ENCODE results near the gene SAG. TPM values are rescaled to one million over a fixed set of nuclear protein-coding genes. Genes with fewer than 3 reads are reported as not detected.

SAG gene
- total and polyA plus RNA-seq, 2 experiments from 2014 or later: 0.47 TPM; not detected in 1

- no peak overlapping the region for H2AFZ ChIP-seq
- no peaks in the 10 kb centered on the region for H4K20me1 ChIP-seq (ENCODE audit: insufficient read depth, poor library complexity, severe bottlenecking)
- no peaks in the 10 kb centered on the region for H3K4me1 ChIP-seq (ENCODE audit: insufficient read depth)
- no peaks in the 10 kb centered on the region for H3K9me3 ChIP-seq (ENCODE audit: low read depth)
- H3K27me3 ChIP-seq: no peaks in the 10 kb centered on the region
- H3K4me2 ChIP-seq: no peak overlapping the region
- TF ChIP-seq EZH2 (IDR thresholded peaks at IDR 0.05; ENCODE audit: borderline replicate concordance) (no peak), EZH2phosphoT487 (IDR thresholded peaks at IDR 0.05; ENCODE audit: low read depth, severe bottlenecking, unreplicated experiment) (no peak), CTCF (IDR thresholded peaks at IDR 0.05; ENCODE audit: poor library complexity) (no peak)
- no peaks in the 10 kb centered on the region for H3K36me3 ChIP-seq (replicated peaks; ENCODE audit: insufficient read depth, low read depth)
- 86% methylated on average over 10 of the region's 10 CpGs for WGBS (ENCODE audit: low lambda C conversion rate, missing lambda C conversion rate)
- H3K27ac ChIP-seq: no peak overlapping the region
- H3K4me3 ChIP-seq: no peak overlapping the region
- DNase-seq (ENCODE audit: low spot score): no peak
- H3K9me2 ChIP-seq (replicated peaks; ENCODE audit: insufficient read depth): no peaks in the 10 kb centered on the region
- no peaks in the 10 kb centered on the region for H3K79me2 ChIP-seq
These were observed 17.4 kb upstream of the SAG start for GRCh38 chr2:233290051-233290845.

- H3K27me3 ChIP-seq: no peaks in the 10 kb centered on the region
- H3K9me3 ChIP-seq (ENCODE audit: low read depth): no peaks in the 10 kb centered on the region
- no peaks in the 10 kb centered on the region for H3K4me1 ChIP-seq (ENCODE audit: insufficient read depth)
- no peak overlapping the region for H3K27ac ChIP-seq
- no peaks in the 10 kb centered on the region for H3K9me2 ChIP-seq (replicated peaks; ENCODE audit: insufficient read depth)
- H3K4me2 ChIP-seq: no peak overlapping the region
- no peak overlapping the region for H2AFZ ChIP-seq
- H3K79me2 ChIP-seq: no peaks in the 10 kb centered on the region
- H4K20me1 ChIP-seq (ENCODE audit: insufficient read depth, poor library complexity, severe bottlenecking): no peaks in the 10 kb centered on the region
- DNase-seq (ENCODE audit: low spot score): no peak
- H3K36me3 ChIP-seq (replicated peaks; ENCODE audit: insufficient read depth, low read depth): no peaks in the 10 kb centered on the region
- no peak overlapping the region for H3K4me3 ChIP-seq
- TF ChIP-seq EZH2 (IDR thresholded peaks at IDR 0.05; ENCODE audit: borderline replicate concordance) (no peak), CTCF (IDR thresholded peaks at IDR 0.05; ENCODE audit: poor library complexity) (no peak), EZH2phosphoT487 (IDR thresholded peaks at IDR 0.05; ENCODE audit: low read depth, severe bottlenecking, unreplicated experiment) (no peak)
- WGBS (ENCODE audit: low lambda C conversion rate, missing lambda C conversion rate): 87% methylated on average over 5 of the region's 5 CpGs
These were observed 11.7 kb upstream of the SAG start for GRCh38 chr2:233295891-233296290.

GRCh38 chr2:233297076-233297475, 10.5 kb upstream of the SAG start:
- Histone ChIP-seq H3K4me3 (no peak overlapping the region), H3K9me3 (ENCODE audit: low read depth) (no peaks in the 10 kb centered on the region), H3K4me1 (ENCODE audit: insufficient read depth) (no peaks in the 10 kb centered on the region), H4K20me1 (ENCODE audit: insufficient read depth, poor library complexity, severe bottlenecking) (no peaks in the 10 kb centered on the region), H3K36me3 (replicated peaks; ENCODE audit: insufficient read depth, low read depth) (no peaks in the 10 kb centered on the region), H3K4me2 (no peak overlapping the region), H3K27ac (no peak overlapping the region), H3K9me2 (replicated peaks; ENCODE audit: insufficient read depth) (no peaks in the 10 kb centered on the region), H3K79me2 (no peaks in the 10 kb centered on the region), H2AFZ (no peak overlapping the region), H3K27me3 (no peaks in the 10 kb centered on the region)
- 92% methylated on average over 7 of the region's 7 CpGs for WGBS (ENCODE audit: low lambda C conversion rate, missing lambda C conversion rate)
- no peak for DNase-seq (ENCODE audit: low spot score)
- TF ChIP-seq EZH2phosphoT487 (IDR thresholded peaks at IDR 0.05; ENCODE audit: low read depth, severe bottlenecking, unreplicated experiment) (no peak), EZH2 (IDR thresholded peaks at IDR 0.05; ENCODE audit: borderline replicate concordance) (no peak)

DNA sequence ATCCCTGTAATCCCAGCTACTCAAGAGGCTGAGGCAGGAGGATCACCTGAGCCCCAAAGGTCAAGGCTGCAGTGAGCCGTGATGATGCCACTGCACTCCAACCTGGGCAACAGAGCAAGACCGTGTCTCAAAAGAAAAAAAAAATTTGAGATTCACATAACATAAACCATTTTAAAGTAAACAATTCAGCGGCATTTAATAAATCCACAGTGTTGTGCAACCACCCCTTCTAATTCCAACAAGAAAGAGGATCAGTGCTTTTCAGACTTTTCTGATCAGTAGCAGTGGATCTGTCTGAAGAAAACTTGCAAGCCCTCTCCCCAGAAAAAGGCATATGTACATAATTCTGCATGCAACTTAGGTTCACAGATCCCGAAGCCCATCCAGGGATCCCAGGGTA, 7.2 kb upstream of the SAG start:
- no peak overlapping the region for H3K4me2 ChIP-seq
- H3K9me3 ChIP-seq (ENCODE audit: low read depth): no peaks in the 10 kb centered on the region
- H3K4me1 ChIP-seq (ENCODE audit: insufficient read depth): no peaks in the 10 kb centered on the region
- H4K20me1 ChIP-seq (ENCODE audit: insufficient read depth, poor library complexity, severe bottlenecking): no peaks in the 10 kb centered on the region
- H3K36me3 ChIP-seq (replicated peaks; ENCODE audit: insufficient read depth, low read depth): no peaks in the 10 kb centered on the region
- no peak overlapping the region for H3K27ac ChIP-seq
- no peak overlapping the region for H3K4me3 ChIP-seq
- TF ChIP-seq EZH2phosphoT487 (IDR thresholded peaks at IDR 0.05; ENCODE audit: low read depth, severe bottlenecking, unreplicated experiment) (no peak), EZH2 (IDR thresholded peaks at IDR 0.05; ENCODE audit: borderline replicate concordance) (no peak), CTCF (IDR thresholded peaks at IDR 0.05; ENCODE audit: poor library complexity) (no peak)
- H3K79me2 ChIP-seq: no peaks in the 10 kb centered on the region
- no peaks in the 10 kb centered on the region for H3K27me3 ChIP-seq
- DNase-seq (ENCODE audit: low spot score): no peak
- WGBS (ENCODE audit: low lambda C conversion rate, missing lambda C conversion rate): 87% methylated on average over 4 of the region's 4 CpGs
- no peaks in the 10 kb centered on the region for H3K9me2 ChIP-seq (replicated peaks; ENCODE audit: insufficient read depth)
- H2AFZ ChIP-seq: no peak overlapping the region

All from hepatocyte (in vitro differentiated cells).